ENCODE data around the gene MBTPS1.

Gene MBTPS1

DNA sequence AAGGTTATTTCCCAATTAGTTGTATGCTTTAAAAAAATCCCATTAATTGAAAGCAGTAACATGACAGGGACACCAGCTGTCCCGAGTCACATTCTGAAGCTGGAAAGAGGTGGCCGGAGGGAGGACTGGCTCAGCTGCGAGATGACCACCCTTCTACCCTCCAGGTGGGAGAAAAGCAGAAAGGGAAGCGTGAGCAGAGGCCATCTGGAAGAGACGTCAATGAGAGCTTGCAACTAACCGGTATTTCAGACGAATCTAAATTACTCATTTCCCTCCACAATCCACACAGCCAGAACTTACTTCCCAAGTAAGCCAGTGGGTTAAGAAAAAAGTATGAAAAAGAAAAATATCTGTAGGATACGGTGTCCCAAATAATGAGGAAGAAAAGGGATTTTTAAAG lies 45.6 kb downstream of the MBTPS1 start:
- DNase-seq: no peak

DNA sequence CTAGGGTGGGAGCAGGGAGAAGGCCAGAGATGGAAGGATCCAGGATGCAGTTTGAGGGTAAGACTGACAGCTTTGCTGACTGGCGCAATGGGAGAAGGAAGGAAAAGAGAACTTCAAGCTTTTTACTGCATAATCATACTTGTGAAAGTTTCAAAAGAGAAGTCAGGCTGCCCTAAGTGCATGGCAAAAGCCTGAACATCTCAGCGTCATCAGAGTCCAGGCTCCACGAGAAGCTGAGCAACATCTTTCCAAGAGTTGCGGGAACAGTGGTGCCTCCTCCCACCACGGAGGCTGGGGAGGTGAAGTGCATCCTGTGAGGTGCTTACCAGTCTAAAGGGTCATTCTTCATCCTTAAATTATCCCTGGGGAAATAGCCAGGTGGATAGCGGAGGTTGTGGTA lies 47.2 kb downstream of the MBTPS1 start:
- no peak for DNase-seq

DNA sequence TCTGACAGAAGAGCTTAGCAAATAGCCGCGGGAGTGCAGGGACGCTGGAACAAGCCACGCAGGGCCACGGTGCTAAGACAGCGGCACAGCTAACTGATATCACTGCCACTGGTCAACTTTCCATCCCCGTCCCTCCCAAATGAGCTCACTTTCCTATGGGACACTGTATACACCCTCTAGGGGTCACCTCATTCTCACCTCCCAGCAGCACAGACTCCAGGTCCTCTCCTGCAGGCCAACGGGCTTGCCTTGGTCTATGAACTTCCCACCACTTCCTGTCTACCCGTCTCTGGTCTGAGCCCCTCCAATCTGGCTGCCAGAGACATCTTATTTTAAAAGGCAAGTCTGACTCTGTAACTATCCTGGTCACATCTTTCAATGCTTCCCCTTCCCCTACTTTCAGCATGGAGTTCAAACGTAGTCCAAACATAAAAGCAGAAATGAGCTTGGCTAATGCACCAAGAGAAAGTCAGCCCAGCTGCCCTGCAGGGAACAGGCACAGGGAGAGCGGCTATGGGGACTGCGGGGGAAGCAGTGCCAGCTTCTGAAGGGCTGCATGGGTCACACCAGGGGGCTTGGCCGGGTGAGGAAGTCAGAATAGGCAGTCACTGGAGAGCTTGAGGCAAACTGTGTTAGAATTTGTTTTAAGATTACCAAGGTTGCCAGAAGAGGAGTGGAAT lies 47.8 kb downstream of the MBTPS1 start:
- no peak for DNase-seq

DNA sequence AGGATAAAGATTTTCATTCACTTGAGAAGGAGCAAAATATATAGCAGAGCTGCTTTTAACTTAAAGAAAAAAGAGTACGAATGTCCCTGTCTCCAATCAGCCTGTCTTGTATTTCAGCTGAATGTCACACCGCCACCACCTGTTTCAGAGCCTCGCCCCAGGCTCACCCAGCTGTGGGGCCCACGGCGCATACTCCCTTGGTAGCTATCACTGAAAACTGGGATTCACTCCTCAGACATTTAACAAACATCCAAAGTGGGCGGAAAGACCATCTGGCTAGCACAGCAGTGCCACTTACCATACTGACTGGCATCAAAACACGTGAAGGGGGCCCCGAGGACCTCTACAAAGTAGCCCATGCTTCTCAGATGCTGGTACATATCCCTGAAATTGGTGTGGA lies 48.7 kb downstream of the MBTPS1 start:
- DNase-seq: no peak

DNA sequence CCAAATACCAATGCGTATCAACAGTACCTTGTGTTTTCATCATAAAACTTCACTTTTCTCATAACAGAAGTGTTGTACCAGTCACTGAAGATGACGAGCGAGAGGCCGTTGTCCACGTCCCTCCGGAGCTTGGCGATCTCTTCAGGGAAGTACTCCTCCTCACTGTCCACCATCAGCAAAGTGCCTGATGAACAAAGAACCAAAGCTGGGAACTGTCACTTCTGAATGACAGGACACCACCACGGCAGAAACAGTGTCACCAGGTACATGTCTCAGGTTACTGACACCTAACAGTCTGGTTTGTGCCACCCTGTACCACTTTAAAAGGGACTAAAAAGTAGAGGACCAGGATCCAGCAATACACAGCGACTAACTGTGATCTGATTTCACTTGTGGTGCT lies 49.1 kb downstream of the MBTPS1 start:
- no peak for DNase-seq

DNA sequence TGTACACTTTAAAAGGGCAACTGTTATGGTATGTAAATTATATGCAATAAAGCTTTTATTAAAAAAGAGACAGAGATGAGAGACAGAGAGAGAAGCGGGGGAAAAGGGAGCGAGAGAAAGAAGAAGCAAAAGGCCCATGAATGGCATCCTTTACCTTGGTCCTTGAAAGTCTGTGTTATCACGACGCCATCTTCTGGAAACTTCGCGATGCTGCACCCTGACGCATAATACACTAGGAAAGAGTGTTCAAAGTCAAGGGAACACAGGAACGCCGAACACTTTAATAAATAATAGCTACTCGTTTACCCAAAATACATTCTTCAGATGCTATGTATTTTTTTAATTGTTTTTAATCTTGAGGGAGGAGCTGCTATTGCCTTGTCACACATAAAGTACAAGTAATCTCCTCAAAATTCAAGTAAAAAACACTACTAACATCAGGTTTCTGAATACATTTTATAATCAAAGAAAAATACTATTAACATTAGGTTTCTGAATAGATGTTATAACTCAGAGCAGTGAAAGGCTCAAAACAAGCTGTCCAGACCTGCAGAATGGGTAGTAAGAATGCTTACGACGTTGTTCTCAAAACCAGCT lies 51.1 kb downstream of the MBTPS1 start:
- no peak for DNase-seq

DNA sequence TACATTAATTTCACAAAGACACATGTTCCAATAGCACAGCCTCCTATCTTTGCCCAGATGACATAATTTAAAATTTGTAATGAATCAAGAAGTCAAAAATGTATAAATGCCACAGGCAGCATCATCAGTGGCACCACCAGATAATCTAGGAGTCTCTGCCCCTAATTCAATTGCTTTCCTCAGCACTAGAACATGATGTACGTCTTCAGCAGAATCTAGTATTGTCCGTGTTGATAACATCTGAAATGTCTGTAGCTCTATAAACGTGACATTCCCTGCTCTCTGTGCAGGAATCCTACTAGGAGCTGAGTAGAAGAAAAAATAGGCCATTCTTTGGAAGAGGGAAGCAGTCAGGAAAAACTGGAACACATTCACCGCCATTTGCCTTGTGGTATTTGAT lies 52.8 kb downstream of the MBTPS1 start:
- no peak for DNase-seq

DNA sequence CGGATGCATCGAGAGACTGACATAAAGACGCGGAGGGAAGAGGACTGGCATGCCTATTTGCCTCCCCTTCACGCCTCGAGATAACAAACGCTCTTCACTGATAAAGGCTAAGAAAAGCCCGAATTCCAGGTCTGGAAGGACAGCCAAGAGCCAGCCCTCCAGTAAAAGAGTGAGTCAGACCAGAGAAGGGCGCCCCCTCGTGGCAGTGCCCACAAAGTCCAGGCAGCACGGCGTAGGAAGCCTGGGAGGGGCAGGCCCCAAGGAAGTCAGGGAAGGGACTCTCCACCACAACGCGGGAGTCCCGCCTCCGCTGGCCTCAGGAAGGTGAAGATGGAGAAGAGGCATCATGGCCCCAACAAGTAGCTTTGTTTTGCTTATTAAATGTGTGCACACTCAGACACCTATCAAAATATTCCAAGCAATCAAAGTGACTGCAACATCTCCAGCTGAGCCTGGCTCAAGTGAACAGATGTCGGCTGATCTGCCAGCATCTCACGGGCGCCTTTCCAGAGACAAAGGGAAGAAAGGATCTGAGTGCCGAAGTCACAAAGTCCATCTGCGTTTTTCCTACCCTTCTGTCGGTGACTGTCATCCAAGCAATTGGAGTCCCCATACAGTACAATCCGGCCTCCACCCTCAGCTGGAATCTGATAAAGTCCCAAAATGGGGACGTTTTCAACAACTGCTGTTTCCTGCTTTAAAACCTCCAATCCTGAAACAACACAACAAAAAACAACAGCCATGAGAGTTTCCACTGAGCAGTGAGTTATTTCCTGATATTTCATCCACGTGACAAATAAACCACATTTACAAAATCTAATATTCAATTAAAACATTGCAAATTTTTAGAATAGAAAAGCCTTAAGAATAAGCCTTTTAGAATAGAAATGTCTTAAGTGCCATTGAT lies 53.8 kb downstream of the MBTPS1 start:
- peak; percentile 59 for DNase-seq

DNA sequence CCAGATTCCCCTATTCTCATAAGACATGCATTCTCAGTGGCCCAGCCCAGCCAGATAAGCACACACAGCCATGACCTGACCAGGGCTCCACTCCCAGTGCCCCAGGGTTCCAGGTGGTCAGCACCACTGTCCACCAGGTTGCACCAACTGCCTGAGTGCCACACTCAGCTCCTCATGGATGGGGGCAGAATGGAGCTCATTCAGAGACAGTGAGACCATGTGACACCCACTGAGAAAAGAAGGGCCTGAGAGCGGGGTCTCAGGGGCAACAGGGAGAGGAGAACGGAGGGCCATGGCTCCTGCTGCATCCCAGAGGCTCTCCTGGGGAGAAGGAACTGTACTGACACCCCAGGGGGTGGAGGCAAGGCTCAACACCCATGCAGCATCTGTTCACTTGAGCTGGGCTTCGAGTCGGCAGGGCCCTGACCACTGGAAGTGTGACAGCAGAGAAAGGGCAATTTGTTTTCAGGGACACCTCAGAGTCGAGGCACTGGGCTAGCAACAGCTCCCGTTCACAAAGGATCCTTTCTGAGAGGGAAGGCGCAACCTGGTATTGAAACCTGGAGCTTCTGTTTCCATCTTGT lies 55.4 kb downstream of the MBTPS1 start:
- DNase-seq: no peak

DNA sequence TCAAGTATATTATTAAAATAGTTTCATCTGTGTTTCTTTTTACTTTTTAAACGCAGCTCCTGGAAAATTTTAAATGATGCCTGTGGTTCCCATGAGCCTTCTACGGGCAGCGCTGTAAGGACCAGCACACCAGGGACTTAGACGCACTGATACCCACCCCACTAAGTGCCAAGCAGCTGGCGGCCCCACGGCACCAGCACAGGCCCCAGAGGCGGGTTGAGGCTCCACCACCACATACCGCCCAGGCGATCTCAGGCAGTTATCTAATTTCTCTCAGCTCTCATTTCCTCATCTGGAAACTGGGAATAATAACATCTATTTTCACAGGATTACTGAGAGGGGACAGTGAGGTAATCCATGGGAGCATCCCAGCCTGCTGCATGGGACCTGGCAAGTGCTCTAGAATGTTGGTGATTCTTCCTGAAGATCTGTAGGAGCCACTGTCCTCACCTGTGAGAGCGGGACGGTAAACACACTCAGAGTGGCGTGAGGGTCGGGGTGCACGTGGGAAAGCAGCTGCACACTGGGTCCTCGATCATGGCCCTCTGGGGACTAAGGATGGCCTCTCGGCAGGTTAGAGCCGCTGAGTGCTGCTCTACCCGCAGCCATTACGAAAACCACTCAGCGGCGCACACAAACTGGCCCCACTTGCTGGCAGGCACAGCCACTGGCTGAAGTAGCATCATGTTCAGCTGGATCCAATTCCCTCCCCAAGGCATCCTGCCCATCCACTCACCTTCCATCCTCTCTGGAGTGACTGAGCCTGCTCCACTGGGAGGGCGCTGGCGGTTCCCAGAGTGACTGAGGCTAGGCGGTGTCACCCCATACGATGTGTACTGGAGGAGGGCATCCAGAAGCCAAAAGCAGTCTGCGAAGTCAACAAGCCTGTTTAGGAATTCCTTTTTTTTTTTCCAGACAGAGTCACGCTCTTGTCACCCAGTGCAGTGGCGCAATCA lies 56.5 kb downstream of the MBTPS1 start:
- DNase-seq: no peak

DNA sequence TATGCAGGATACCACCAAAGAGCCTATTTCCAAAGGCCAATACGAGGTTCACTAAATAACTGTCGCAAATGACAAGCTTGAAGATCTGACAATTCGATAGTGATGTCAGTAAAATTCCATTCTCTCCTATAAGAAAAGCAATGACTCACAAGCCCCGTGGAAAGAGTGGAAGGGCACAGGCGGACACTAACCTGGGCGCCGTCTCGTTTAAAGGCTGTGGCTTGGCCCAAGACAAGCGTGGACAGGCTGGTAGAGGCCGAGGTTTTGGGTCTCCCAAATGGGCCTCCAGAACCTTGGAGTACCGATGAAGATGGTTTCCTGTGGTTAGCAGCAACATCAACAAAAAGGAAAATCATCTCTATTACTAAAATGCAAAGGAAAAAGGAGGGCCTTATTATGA lies 57.6 kb downstream of the MBTPS1 start:
- no peak for DNase-seq

DNA sequence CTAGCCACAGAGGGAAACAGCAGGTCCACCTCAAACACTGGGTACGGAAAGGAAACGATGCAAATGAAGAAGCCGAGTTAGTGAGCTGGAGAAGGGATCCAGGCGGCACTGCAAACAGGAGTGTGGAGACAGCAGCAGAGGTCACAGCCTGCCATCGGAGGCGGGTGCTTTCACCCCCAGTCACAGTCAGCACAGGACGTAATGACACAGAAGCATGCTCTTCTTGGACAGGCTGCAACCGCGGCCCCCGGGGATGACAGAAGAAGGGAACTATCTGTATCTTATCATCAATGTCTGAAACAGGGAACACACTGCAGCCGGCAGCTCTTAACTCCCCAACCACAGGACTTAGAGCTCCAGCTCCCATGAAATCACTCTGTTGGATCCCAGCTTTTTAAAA lies 58.1 kb downstream of the MBTPS1 start:
- DNase-seq: no peak

DNA sequence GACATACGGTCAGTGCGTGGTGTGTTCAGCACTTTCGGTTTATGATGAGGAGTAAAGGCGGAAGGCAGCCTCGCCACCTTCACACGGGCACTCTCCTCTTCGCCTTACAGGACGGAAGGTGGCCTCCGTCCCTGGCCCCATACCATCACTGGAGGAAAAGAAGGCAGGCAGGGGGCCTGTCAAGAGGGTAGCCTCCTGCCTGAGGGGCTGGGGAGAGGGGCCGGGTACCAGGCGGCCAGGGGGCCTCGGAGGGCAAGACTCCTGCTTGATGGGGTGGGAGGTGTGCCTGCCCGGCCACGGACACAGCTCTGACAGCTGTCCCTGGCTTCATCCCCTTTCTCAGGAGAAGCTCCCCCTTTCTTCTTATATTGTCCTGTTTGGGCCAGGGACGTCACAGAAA lies 58.5 kb downstream of the MBTPS1 start:
- no peak for DNase-seq

DNA sequence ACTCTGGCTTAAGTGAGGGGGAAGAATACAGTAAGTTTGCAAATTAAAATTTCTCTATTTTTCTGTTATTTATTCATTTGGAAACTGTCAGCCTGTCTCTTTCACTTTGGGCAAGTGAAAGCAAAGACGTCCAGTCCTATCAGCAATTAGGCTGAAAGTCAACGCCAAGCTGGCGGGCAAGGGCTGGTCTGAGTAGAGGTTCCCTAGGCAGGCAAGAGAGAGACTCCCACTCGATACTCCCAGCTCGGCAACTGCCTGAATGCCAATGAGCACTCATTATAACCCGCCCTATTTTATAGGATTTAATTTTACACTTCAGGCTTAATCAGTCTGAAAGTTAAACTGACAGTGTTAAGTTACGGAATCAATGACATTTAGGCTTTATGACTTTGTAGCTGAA lies 59.8 kb downstream of the MBTPS1 start:
- DNase-seq: no peak

DNA sequence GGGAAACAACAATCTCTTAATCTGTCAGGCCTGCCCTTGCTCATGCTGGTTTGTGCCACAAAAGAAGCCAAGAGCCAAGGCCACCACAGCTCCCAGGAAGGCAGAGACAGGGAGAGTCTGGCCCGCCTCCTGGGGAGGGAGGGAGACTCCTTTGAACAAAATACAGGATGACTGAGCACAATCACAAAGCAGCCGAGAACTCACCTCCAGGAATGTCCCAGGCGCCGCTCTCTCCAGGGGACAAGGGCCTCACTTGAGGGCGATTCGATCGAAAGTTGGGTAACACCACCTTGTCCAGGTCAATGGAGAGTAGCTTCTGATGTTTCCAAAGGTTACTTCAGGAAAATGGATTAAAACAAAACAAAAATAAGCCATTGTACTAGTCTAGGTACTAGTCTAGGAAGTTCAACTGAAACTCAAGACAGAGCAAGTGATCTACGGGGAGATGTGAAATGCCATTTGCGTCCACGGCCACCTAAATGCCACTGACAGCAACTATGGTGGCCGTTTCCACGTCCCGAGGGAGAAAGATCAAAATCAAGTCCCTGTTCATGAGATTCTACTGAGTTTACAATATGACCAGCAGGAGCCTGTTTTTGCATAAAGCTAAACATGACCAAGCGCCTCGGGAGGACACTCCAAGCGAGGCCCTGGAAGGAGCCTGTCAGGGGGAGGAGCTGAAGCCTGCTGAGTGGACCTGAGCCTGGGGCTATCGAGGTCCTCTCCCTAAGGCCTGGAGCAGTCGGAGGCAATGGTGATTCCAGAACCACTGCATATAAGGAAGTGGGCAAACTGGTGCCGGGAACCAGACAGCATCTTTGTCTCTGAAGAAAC lies 60.7 kb downstream of the MBTPS1 start:
- no peak for DNase-seq

DNA sequence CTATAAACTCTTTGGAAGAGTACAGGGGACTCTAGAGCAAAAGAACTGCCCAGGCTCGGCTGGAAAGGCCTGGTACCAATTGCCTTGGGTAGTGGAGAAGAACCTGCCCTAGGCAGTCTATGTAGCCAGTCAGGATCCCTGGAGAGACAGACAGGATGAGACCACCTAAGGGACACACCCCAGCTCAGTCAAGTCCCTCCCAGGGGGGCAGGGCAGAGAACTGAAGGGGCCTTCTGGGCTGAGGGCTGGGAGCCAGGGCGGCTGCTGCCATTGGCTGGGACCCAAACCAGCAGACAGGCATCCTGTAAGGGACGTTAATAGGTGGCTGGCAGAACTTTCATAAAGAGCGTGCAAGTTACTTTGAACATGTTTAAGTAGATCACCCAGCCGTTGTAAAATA lies 61.4 kb downstream of the MBTPS1 start:
- DNase-seq: no peak

DNA sequence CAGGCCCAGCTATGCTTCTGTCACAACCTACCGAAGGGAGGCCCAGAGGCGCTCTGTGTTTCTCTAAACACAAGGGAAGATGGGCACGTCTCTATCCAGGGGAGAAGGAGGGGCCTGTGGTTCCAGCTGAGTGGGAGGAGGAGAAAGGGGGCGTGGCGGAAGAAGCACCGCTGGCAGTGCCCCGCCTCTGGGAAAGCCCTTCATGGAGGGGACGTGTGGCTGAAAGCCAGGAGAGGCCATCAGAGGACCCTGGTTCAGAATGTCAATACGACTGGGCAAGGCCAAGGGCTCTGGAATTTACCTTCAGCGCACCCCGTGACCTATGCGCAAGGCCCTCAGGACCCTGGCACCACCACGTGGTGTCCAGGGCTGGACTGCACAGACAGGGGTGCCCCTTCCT lies 61.8 kb downstream of the MBTPS1 start:
- no peak for DNase-seq

DNA sequence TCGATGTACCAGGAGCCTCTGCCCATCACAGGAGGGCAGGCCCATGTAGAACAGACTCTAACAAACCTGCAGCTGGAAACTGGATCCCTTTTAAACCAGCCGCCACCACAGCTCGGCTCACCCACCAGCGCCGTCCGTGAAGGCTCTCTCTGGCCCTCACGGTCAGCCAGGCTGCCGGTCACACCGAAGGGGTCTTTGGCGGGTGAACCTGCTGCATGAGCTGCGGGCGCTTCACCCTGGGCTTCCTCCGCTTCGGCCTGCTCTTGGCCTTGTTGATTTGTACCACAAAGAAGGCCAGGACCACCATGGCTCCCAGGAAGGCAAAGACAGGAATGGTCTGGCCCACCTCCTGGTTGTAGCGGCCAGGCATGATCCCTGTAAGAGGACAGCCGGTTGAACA lies 62.5 kb downstream of the MBTPS1 start:
- DNase-seq: no peak

DNA sequence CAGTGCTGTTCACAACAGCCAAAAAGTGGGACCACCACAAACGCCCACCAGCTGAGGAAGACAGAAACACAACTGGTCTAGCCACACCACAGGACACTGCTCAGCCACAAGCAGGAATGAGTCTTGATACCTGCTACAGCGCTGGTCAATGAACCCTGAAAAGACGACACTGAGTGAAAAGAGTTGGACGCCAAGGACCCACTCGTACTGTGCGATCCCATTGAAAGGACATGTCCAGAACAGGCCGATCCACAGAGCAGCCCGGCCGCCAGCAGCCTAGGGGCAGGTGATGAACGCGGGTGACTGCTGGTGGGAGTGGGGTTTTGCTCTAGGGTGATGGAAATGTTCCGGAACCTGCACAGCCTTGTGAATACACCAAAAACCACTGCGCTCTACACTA lies 63.5 kb downstream of the MBTPS1 start:
- no peak for DNase-seq

DNA sequence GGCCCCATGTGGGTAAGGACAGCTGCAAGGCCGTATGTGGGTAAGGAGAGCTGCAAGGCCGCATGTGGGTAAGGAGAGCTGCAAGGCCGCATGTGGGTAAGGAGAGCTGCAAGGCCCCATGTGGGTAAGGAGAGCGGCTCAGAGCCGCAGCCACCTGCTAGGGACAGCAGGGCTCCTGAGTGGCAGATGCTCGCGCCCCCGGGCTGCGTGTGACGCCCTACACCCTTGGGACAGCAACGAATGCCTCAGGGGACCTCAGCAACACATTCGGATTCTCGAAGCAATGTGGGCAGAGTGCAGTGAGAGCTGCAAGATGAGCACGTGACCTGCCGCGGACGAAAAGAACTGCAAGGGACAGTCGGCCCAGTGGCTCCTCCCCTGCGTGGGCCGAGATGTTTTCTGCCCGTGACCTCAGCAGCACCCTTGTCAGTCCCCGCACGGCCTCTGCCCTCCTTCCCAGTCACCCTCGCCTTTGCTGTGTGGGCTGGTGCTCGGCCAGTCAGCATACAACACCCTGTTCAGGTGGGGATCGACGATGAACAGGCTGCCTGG lies 64.6 kb downstream of the MBTPS1 start:
- DNase-seq: no peak

DNA sequence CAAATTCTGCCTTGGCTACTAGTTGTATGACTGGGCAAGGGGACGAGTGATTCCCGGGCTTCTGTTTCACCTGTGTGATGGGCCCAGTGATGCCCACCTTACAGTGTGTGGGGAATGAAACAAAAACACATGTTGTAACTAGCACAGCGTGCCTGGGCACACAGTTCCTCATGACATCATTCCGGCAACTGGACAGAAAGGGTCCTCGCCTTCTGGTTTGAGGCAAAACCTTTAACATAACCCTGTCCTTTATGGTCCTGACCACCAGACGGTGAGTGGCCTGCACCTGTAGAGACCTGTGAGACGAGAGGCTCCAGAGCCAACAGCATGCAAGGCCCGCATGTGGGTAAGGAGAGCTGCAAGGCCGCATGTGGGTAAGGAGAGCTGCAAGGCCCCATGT lies 66.4 kb downstream of the MBTPS1 start:
- no peak for DNase-seq
